Skeletal muscle satellite cell (primary cell): ENCODE results near the gene PRR16.

ENCODE experiments used
- H3K27me3 ChIP-seq: 2 replicates; pipeline ENCODE4 v1.7.0; 2013; ENCODE audit warnings: low read length; ENCODE audit not compliant: control insufficient read depth, insufficient read depth
- H3K36me3 ChIP-seq: 2 replicates; pipeline ENCODE4 v1.7.0; 2013; ENCODE audit warnings: mild to moderate bottlenecking, control low read depth, low read length; ENCODE audit not compliant: insufficient read depth
- H3K4me1 ChIP-seq: 2 replicates; pipeline ENCODE4 v1.7.0; 2013; ENCODE audit warnings: low read length; ENCODE audit not compliant: control insufficient read depth, insufficient read depth
- H3K4me2 ChIP-seq: 2 replicates; pipeline ENCODE4 v1.7.0; 2013; ENCODE audit warnings: mild to moderate bottlenecking, low read length
- H3K4me3 ChIP-seq: 2 replicates; pipeline ENCODE4 v1.7.0; 2013; ENCODE audit warnings: low read length
- H3K9ac ChIP-seq: 2 replicates; pipeline ENCODE4 v1.7.0; 2013; ENCODE audit warnings: mild to moderate bottlenecking, low read depth, low read length, moderate library complexity
- H3K9me3 ChIP-seq: replicated peaks from 2 replicates; pipeline ENCODE4 v1.7.0; 2013; ENCODE audit warnings: mild to moderate bottlenecking, control low read depth, low read length

PRR16 gene

GRCh38 chr5:120615967-120616645 is 152.0 kb downstream of the PRR16 start:
- peaks cover 4% of the 10 kb centered on the region for H3K36me3 ChIP-seq
- peak overlapping the region; percentile 41 for H3K9ac ChIP-seq
- peaks cover 47% of the 10 kb centered on the region for H3K4me1 ChIP-seq
- H3K4me3 ChIP-seq = peak overlapping the region; percentile 21
- peak overlapping the region; percentile 67 for H3K4me2 ChIP-seq
- no peaks in the 10 kb centered on the region for H3K9me3 ChIP-seq
- H3K27me3 ChIP-seq = no peaks in the 10 kb centered on the region

- peaks cover 28% of the 10 kb centered on the region for H3K4me1 ChIP-seq
- H3K36me3 ChIP-seq = peaks cover 15% of the 10 kb centered on the region
- H3K9ac ChIP-seq = no peak overlapping the region
- no peak overlapping the region for H3K4me3 ChIP-seq
- no peak overlapping the region for H3K4me2 ChIP-seq
- H3K27me3 ChIP-seq = no peaks in the 10 kb centered on the region
- H3K9me3 ChIP-seq = no peaks in the 10 kb centered on the region
Measured at GRCh38 chr5:120621339-120621738, 157.2 kb downstream of the PRR16 start.

GRCh38 chr5:120624021-120624563 is 160.0 kb downstream of the PRR16 start:
- H3K36me3 ChIP-seq = peaks cover 13% of the 10 kb centered on the region
- H3K27me3 ChIP-seq = no peaks in the 10 kb centered on the region
- peak overlapping the region; percentile 62 for H3K4me2 ChIP-seq
- peak overlapping the region; percentile 46 for H3K9ac ChIP-seq
- H3K9me3 ChIP-seq = no peaks in the 10 kb centered on the region
- peaks cover 20% of the 10 kb centered on the region for H3K4me1 ChIP-seq
- H3K4me3 ChIP-seq = peak overlapping the region; percentile 53

- no peak overlapping the region for H3K4me3 ChIP-seq
- no peak overlapping the region for H3K4me2 ChIP-seq
- H3K9ac ChIP-seq = no peak overlapping the region
- H3K4me1 ChIP-seq = peaks cover 20% of the 10 kb centered on the region
- H3K36me3 ChIP-seq = peaks cover 26% of the 10 kb centered on the region
- no peaks in the 10 kb centered on the region for H3K27me3 ChIP-seq
- no peaks in the 10 kb centered on the region for H3K9me3 ChIP-seq
Measured at GRCh38 chr5:120628156-120628555, 164.1 kb downstream of the PRR16 start.

- H3K36me3 ChIP-seq = peaks cover 21% of the 10 kb centered on the region
- no peak overlapping the region for H3K4me3 ChIP-seq
- H3K4me1 ChIP-seq = peaks cover 4% of the 10 kb centered on the region
- H3K9ac ChIP-seq = no peak overlapping the region
- no peak overlapping the region for H3K4me2 ChIP-seq
- no peaks in the 10 kb centered on the region for H3K9me3 ChIP-seq
- H3K27me3 ChIP-seq = no peaks in the 10 kb centered on the region
Measured at GRCh38 chr5:120630550-120630949, 166.4 kb downstream of the PRR16 start.

- Histone ChIP-seq H3K4me2 (no peak overlapping the region), H3K9ac (no peak overlapping the region), H3K9me3 (no peaks in the 10 kb centered on the region), H3K36me3 (peaks cover 16% of the 10 kb centered on the region), H3K4me1 (peaks cover 4% of the 10 kb centered on the region), H3K4me3 (no peak overlapping the region), H3K27me3 (no peaks in the 10 kb centered on the region)
Measured at GRCh38 chr5:120631611-120632010, 167.5 kb downstream of the PRR16 start.

- Histone ChIP-seq H3K4me2 (no peak overlapping the region), H3K9ac (no peak overlapping the region), H3K27me3 (no peaks in the 10 kb centered on the region), H3K4me1 (peaks cover 4% of the 10 kb centered on the region), H3K9me3 (no peaks in the 10 kb centered on the region), H3K36me3 (peaks cover 13% of the 10 kb centered on the region), H3K4me3 (no peak overlapping the region)
Measured at GRCh38 chr5:120632430-120632829, 168.3 kb downstream of the PRR16 start.

GRCh38 chr5:120638449-120638848 is 174.3 kb downstream of the PRR16 start:
- Histone ChIP-seq H3K4me3 (no peak overlapping the region), H3K9me3 (no peaks in the 10 kb centered on the region), H3K9ac (no peak overlapping the region)

GRCh38 chr5:120640778-120641177 is 176.7 kb downstream of the PRR16 start:
- Histone ChIP-seq H3K9me3 (no peaks in the 10 kb centered on the region), H3K9ac (no peak overlapping the region), H3K27me3 (no peaks in the 10 kb centered on the region), H3K4me2 (no peak overlapping the region), H3K4me1 (peaks cover 8% of the 10 kb centered on the region), H3K36me3 (peaks cover 7% of the 10 kb centered on the region), H3K4me3 (no peak overlapping the region)

More at GRCh38 chr5:120638449-120638848, 174.3 kb downstream of the PRR16 start:
- H3K4me2 ChIP-seq = no peak overlapping the region
- H3K4me1 ChIP-seq = no peaks in the 10 kb centered on the region
- H3K27me3 ChIP-seq = no peaks in the 10 kb centered on the region
- peaks cover 3% of the 10 kb centered on the region for H3K36me3 ChIP-seq

- H3K4me1 ChIP-seq = peaks cover 26% of the 10 kb centered on the region
- H3K9me3 ChIP-seq = no peaks in the 10 kb centered on the region
- H3K27me3 ChIP-seq = no peaks in the 10 kb centered on the region
- H3K9ac ChIP-seq = no peak overlapping the region
- peaks cover 7% of the 10 kb centered on the region for H3K36me3 ChIP-seq
- no peak overlapping the region for H3K4me2 ChIP-seq
- no peak overlapping the region for H3K4me3 ChIP-seq
Measured at GRCh38 chr5:120644516-120644915, 180.4 kb downstream of the PRR16 start.

GRCh38 chr5:120655828-120656435 is 191.8 kb downstream of the PRR16 start:
- Histone ChIP-seq H3K9ac (no peak overlapping the region), H3K9me3 (no peaks in the 10 kb centered on the region), H3K4me1 (no peaks in the 10 kb centered on the region), H3K4me2 (no peak overlapping the region), H3K27me3 (no peaks in the 10 kb centered on the region), H3K4me3 (no peak overlapping the region), H3K36me3 (peaks cover 11% of the 10 kb centered on the region)

GRCh38 chr5:120657104-120657503 is 193.0 kb downstream of the PRR16 start:
- Histone ChIP-seq H3K9me3 (no peaks in the 10 kb centered on the region), H3K4me1 (no peaks in the 10 kb centered on the region), H3K9ac (no peak overlapping the region), H3K27me3 (no peaks in the 10 kb centered on the region), H3K36me3 (peaks cover 11% of the 10 kb centered on the region), H3K4me3 (no peak overlapping the region), H3K4me2 (no peak overlapping the region)
